Calu3 (cell line): Measurements from ENCODE around the gene RETSAT. TPM values are rescaled to one million over a fixed set of nuclear protein-coding genes. Genes with fewer than 3 reads are reported as not detected.

Experiments used
- BruUV-seq: library from RNA; stranded (reverse); fragments of 400-500 nt; replicated peaks from 2 replicates; lab custom pipeline; 2021; lab: Mats Ljungman, UMichigan
- CTCF ChIA-PET: fragments of 300-600 bp; sonication (Branson Sonifier 250); formaldehyde crosslinking; loops from one replicate; lab custom pipeline; 2022; ENCODE audit warnings: antibody characterized with exemption; lab: Charles Lee
- DNase-seq: peaks from one replicate; pipeline ENCODE4 v3.0.0; 2022
- H3K27ac Mint-ChIP-seq: one replicate; pipeline ENCODE4 v1.8.0; 2022; ENCODE audit warnings: mixed read lengths; ENCODE audit not compliant: unreplicated experiment
- H3K27me3 Mint-ChIP-seq: one replicate; pipeline ENCODE4 v1.8.0; 2022; ENCODE audit warnings: mixed read lengths; ENCODE audit not compliant: unreplicated experiment
- H3K36me3 Mint-ChIP-seq: one replicate; pipeline ENCODE4 v1.8.0; 2022; ENCODE audit warnings: mild to moderate bottlenecking, moderate library complexity, mixed read lengths; ENCODE audit not compliant: insufficient read depth, unreplicated experiment
- H3K4me1 Mint-ChIP-seq: one replicate; pipeline ENCODE4 v1.8.0; 2022; ENCODE audit warnings: mild to moderate bottlenecking, low read depth, mixed read lengths; ENCODE audit not compliant: unreplicated experiment
- H3K4me3 Mint-ChIP-seq: one replicate; pipeline ENCODE4 v1.8.0; 2022; ENCODE audit warnings: mild to moderate bottlenecking, low read depth, moderate library complexity, mixed read lengths; ENCODE audit not compliant: unreplicated experiment
- H3K9me3 Mint-ChIP-seq: one replicate; pipeline ENCODE4 v1.8.0; 2022; ENCODE audit warnings: low read depth, mixed read lengths; ENCODE audit not compliant: unreplicated experiment
- intact Hi-C: fragments of 100-400 bp; cut with micrococcal nuclease; formaldehyde crosslinking; loops from one replicate; pipeline ENCODE4 v1.10.0; 2022; ENCODE audit not compliant: unreplicated experiment
- total RNA-seq: library from RNA; stranded (reverse); gene quantifications from 2 replicates; pipeline ENCODE4 v1.2.3, GENCODE V29; 2022
- TF ChIP-seq, protein P1 (sequence below): fragments of 200-600 bp; IDR thresholded peaks from one replicate; pipeline ENCODE4 v1.8.0; 2022; ENCODE audit warnings: antibody characterized with exemption; ENCODE audit not compliant: unreplicated experiment

The RETSAT gene
- total RNA-seq, 1 experiment from 2014 or later = 40.6 TPM

DNA sequence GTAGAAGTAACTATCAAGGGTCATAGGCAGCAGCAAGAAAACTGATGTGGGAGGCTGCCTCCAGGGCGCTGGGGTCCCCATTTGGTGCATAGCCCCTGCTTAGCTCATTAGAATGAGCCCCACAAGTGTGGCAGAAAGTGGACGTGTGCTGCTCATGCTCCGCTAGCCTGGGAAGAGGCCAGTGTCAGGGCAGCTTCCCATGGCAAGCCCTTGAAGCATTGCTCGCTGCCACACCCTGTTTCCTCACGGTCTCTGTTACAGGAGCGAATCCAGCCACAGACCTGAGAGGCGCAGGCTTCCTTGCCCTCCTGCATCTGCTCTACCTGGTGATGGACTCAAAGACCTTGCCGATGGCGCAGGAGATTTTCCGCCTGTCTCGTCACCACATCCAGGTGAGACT lies 22.8 kb upstream of the RETSAT start:
- no peak overlapping the region for H3K27ac Mint-ChIP-seq
- no peak for DNase-seq
- TF ChIP-seq, protein P1, sequence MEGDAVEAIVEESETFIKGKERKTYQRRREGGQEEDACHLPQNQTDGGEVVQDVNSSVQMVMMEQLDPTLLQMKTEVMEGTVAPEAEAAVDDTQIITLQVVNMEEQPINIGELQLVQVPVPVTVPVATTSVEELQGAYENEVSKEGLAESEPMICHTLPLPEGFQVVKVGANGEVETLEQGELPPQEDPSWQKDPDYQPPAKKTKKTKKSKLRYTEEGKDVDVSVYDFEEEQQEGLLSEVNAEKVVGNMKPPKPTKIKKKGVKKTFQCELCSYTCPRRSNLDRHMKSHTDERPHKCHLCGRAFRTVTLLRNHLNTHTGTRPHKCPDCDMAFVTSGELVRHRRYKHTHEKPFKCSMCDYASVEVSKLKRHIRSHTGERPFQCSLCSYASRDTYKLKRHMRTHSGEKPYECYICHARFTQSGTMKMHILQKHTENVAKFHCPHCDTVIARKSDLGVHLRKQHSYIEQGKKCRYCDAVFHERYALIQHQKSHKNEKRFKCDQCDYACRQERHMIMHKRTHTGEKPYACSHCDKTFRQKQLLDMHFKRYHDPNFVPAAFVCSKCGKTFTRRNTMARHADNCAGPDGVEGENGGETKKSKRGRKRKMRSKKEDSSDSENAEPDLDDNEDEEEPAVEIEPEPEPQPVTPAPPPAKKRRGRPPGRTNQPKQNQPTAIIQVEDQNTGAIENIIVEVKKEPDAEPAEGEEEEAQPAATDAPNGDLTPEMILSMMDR = no peak
- BruUV-seq = no TSS peak
- no peaks in the 10 kb centered on the region for H3K27me3 Mint-ChIP-seq
- H3K36me3 Mint-ChIP-seq = no peaks in the 10 kb centered on the region
- no peaks in the 10 kb centered on the region for H3K4me1 Mint-ChIP-seq
- no peaks in the 10 kb centered on the region for H3K9me3 Mint-ChIP-seq
- CTCF ChIA-PET = no interaction called here
- no peak overlapping the region for H3K4me3 Mint-ChIP-seq
- intact Hi-C loops = no loop called here

DNA sequence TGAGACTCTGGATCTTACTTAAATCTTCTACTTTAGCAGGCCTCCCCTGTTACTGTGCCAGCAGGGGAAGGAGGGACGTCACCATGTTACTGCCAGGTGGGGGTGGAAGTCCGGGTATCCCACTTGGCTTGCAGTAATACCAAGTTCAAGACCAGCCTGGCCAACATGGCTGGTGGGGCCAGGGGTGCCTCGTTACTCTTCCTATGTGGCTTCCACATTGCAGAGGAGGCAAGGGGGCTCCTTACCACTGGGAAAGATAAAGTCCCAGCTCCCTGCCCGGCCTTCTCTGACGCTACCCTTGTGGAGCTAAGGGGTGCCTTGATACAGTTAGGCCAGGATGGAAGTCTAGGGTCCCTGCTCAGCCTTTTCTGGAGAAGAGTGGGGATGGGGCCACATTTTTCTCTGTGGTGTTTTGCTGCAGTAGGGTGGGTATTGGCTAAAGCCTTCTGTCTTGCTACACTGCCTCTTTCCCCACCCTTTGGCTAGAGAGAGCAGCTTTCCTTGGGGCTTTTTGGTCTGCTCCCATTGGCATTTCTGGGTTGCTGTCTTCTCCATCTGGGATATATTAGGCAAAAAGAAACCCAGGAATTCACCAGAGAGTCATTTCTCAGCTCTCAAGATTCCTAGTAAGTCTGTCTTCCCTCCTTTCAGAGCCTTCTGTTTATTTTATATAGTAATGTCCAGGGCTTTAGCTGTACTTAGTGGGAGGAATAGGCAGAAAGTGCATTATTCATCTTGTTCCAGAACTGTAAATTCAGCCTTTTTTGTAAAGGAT lies 22.1 kb upstream of the RETSAT start:
- Mint-ChIP-seq H3K27ac (no peak overlapping the region), H3K4me1 (no peaks in the 10 kb centered on the region), H3K36me3 (no peaks in the 10 kb centered on the region), H3K4me3 (no peak overlapping the region), H3K9me3 (no peaks in the 10 kb centered on the region), H3K27me3 (no peaks in the 10 kb centered on the region)
- TF ChIP-seq, protein P1 = no peak
- DNase-seq = no peak
- BruUV-seq = no TSS peak
- CTCF ChIA-PET = no interaction called here
- intact Hi-C loops = no loop called here

DNA sequence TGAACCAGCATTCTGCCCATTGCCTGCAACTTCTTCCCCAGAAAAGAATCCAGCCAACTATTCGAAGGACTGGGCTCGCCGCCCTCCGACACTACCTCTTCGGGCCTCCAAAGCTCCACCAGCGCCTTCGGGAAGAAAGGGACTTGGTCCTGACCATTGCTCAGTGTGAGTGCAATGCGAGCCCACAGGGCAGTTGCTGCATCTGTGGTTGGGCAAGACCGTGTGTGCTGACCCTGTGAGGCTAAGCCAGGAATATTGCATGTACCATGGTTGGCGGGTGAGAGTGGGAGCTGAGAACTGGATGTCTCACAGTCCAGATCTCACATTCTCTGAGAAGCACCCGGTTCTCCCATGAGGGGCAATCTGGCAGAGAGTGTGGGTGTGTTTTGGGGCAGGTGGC lies 16.7 kb upstream of the RETSAT start:
- intact Hi-C loops = no loop called here

DNA sequence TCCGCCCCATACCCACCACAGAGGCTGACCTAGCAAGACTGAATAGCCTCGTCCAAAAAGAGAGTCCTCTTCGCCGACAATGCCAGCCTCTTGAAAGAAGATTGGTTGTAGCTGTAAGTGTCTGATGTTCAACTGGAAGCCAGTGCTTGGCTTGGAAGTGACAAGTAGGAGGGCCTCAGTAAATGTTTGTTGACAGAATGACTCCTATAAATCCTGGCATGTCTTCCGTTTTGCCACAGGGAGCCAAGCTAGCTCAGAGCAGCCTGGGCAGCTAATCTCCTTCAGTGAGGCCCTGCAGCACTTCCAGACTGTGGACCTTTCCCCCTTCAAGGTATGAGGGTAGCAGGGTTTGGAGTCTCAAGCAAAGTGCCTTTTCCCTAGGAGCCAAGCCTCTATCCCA lies 15.2 kb upstream of the RETSAT start:
- Mint-ChIP-seq H3K4me1 (no peaks in the 10 kb centered on the region), H3K36me3 (peaks cover 3% of the 10 kb centered on the region), H3K27me3 (no peaks in the 10 kb centered on the region), H3K27ac (no peak overlapping the region), H3K4me3 (no peak overlapping the region), H3K9me3 (no peaks in the 10 kb centered on the region)
- DNase-seq = no peak
- intact Hi-C loops = no loop called here
- TF ChIP-seq, protein P1 = no peak
- CTCF ChIA-PET = interaction anchor here (1.0 kb wide), 1 partner anchor 46 kb away, joined by 3 read pairs; no protein-coding TSS in a partner anchor
- no TSS peak for BruUV-seq

More for the DNA sequence above, 16.7 kb upstream of the RETSAT start:
- DNase-seq = no peak
- no peak overlapping the region for H3K27ac Mint-ChIP-seq
- no peak overlapping the region for H3K4me3 Mint-ChIP-seq
- no peaks in the 10 kb centered on the region for H3K4me1 Mint-ChIP-seq
- CTCF ChIA-PET = interaction anchor here (0.7 kb wide), 1 partner anchor 10 kb away, joined by 7 read pairs; no protein-coding TSS in a partner anchor
- no peaks in the 10 kb centered on the region for H3K9me3 Mint-ChIP-seq
- no peaks in the 10 kb centered on the region for H3K27me3 Mint-ChIP-seq
- H3K36me3 Mint-ChIP-seq = peaks cover 3% of the 10 kb centered on the region
- TF ChIP-seq, protein P1 = no peak
- no TSS peak for BruUV-seq
